ENCODE measurements around the gene C14orf119. TPM values are rescaled to one million over a fixed set of nuclear protein-coding genes. Genes with fewer than 3 reads are reported as not detected.

The C14orf119 gene
- total RNA-seq, 1 donor from 2014 or later = 41.0 TPM

DNA sequence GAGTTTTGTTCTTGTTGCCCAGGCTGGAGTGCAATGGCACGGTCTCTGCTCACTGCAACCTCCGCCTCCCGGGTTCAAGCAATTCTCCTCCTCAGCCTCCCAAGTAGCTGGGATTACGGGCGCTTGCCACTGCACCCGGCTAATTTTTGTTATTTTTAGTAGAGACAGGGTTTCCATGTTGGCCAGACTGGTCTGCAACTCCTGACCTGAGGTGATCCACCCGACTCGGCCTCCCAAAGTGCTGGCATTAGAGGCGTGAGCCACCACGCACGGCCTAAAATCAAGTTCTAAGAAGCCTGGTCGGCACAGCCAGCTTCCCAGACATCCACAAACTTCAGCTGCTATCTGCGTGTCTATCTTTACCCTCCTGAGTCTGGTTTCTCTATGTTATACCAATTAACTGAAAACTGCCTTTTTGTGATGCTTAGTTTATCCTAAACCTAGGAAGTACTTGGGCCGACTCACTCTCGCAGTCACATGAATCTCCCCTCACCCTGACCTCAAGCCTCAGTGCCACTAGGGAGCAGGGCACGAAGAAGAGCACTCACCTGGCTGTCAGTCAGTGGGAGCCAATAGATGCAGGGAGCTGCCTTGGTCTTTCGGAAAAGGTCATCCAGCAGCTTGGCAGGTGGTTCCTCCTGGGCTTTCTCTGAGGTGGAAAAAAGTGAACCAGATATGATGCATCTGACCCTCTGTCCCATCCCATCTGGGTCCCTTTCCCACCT is 34.6 kb upstream of the C14orf119 start:
- no peak for DNase-seq (ENCODE audit: extremely low read depth, low read depth, low spot score)

DNA sequence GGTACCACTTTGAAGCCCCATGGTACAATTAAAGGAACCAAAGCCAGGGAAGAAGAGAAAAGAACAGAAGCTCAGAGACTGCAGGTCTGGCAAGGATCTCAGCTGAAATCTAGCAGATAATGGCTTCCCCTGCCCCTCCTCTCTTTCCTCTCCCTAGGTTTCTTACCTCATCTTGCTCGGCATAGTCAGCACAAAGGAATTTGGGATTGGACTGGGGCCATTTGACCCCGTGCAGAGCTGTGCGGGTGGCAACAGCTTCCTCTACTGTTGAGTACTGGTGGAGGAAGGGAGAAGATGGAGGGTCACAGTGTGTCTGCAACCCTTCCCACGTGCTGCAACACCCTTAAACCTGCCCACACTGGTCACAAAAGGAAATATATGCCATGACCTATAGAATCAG is 33.3 kb upstream of the C14orf119 start:
- DNase-seq (ENCODE audit: extremely low read depth, low read depth, low spot score) = peak; percentile 87

DNA sequence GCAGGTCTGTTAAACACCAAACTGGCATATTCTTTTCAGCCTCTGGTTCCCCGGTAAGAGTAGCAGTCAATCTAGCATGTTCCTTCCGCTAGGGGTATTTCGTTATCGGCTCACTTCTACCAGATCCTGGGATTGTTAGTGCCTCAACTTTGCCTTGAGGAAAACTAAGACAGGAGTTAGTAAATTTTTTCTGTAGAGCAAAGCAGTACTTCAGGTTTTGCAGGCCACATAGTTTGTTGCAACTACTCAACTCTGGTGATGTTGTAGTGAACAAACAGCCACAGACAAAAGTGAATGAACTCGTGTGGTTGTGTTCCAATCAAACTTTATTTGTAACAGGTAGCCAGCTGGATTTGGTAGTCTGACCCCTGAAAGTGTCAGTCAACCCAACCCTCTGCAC is 31.7 kb upstream of the C14orf119 start:
- DNase-seq (ENCODE audit: extremely low read depth, low read depth, low spot score) = no peak

GRCh38 chr14:23066368-23066767 is 28.9 kb upstream of the C14orf119 start:
- DNase-seq (ENCODE audit: extremely low read depth, low read depth, low spot score) = no peak

DNA sequence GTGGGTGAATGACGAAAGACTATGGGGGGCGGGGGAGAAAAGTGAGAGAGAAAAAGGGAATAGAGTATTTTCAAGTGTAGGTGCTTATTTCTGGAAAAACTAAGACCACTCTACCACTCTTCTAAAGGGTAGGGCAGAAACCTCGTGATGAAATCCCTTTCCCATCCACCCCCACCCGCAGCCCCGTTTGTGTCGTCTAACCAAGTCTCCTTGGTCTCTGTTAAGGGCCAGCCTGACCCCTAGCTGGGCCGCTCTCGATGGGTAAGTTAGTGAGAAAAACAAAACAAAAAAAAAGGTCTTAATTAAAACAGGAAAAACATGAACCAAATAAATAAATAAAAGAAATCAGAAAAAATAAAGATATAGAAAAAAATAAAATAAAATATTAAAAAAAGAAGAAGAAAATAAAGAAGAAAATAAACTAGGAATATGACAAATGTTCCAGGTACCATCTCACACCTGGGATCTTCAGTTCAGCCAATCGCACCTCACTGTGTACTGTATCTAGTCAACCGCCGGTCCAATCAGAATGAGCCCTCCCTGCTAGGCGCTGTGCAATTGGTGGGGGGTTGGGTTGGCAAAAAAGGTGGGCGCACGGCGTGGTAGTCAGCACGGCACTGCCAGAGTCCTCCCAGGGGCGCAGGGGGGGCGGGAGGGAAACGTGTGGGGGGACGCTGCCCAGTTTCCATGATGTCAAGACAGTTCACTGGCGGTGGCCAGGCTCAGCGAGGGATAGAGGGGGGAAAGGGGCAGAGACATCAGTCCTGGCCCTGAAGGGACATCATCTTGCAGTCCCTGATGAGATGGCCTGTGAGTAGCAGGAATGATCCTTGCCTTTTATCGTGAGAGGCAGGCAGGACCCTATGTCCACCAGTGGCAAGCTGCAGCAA is 28.2 kb upstream of the C14orf119 start:
- DNase-seq (ENCODE audit: extremely low read depth, low read depth, low spot score) = no peak

DNA sequence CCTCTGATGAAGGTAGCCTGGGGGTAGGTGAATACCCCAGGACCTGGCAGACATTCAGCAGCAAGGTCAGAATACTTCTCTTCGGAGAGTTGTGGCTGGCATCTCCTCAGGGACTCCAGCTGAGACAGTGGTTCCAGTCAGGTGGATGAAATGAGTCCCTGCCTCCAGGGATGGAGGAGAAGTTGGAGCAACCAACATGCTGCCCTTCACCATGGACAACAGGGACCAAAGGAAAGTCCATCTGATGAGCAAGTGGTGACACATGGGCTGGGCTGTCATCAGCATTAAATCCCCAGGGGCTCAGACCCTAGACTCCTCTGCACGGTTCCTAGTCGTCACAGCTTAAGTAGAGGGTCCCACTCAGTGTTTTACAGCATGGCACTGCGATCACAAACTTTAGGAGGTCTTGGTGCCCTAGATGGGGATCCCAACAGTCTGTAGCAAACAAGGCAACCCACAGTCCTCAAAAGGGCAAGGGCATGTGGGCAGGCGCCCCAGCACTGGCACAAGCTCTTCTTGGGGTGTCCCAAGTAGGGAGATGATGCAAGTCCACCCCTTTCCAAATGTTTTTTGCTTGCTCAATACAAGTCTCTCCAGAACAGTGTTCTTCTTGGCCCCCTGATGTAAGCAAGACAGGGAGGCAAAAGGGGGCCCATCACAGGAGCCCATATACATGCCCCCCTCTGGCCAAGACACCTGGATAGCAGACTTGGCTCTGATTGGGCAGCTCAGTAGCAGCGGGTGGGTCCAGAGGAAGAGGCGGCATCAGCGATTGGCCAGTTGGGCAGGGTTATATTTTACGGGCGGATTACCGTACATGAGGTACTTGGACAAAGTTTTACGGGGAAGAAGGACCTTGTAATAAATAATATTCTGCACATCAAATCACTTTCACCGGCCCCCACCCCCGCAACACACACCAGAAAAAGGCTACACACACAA is 27.2 kb upstream of the C14orf119 start:
- DNase-seq (ENCODE audit: extremely low read depth, low read depth, low spot score) = no peak

DNA sequence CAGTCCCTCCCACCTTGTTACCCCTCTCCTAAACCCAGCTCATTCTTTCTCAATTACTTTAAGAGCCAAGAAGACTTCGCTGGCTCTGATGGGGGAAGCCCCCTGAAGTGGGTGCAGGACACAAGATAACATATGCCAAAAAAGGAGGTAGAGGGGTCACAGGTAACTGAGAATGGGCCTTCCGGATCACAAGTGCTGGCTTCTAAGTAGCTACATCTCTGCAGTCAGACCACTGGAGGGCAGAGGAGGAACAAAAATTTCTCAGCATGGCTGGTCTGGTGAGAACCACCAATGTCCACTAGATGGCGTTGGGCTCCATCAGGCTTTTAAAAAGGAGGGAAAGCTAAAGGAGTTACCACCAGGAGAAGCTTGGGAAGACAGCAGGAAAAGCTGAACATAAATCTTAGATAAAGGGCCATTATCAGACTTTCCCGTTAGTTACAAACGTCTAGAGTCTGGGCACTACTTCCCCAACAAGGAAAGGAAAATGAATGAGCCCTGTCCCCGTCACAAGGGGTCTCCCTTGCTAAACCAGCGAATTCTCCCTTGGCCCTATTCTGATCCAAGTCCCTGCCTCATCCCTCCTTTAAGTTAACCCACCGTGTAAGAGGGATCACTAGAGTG is 26.4 kb upstream of the C14orf119 start:
- DNase-seq (ENCODE audit: extremely low read depth, low read depth, low spot score) = peak; percentile 95

- no peak for DNase-seq (ENCODE audit: extremely low read depth, low read depth, low spot score)
Measured at GRCh38 chr14:23069413-23069806, 25.9 kb upstream of the C14orf119 start.

- DNase-seq (ENCODE audit: extremely low read depth, low read depth, low spot score) = no peak
Measured at GRCh38 chr14:23070262-23071129, 24.8 kb upstream of the C14orf119 start.

DNA sequence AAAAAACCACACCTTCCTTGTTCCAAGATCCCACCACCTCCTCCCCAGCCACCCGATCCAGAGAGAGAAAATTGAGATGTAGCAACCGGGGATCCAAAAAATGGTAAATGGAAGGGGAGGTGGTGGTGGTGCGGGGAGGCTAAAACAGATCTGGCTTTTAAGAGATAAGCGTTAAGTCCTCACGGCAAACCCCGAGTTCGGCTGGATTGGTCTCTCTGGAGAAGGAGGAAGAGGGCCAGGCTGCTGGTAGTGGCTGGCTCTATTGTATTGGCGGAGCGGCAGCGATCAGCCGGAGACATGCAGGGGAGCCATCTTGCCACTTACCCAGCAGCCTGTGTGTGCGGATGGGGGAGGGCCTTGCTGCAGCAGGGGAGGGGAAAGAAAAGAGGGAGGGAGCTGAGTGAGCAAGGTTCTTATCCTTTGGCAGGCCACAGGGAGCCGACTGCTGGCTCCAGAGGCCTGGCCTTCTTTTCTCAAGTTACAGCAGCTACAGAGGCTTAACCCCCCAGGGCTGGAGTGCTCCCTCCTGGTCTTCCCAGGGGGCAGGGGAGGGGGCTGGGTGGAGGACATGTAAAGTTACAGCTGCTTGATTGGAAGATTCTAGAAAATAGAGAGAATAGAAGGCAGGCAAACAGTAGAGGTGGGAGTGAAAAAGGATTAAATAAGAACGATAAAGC is 23.9 kb upstream of the C14orf119 start:
- no peak for DNase-seq (ENCODE audit: extremely low read depth, low read depth, low spot score)

- DNase-seq (ENCODE audit: extremely low read depth, low read depth, low spot score) = no peak
Measured at GRCh38 chr14:23071921-23072539, 23.3 kb upstream of the C14orf119 start.

DNA sequence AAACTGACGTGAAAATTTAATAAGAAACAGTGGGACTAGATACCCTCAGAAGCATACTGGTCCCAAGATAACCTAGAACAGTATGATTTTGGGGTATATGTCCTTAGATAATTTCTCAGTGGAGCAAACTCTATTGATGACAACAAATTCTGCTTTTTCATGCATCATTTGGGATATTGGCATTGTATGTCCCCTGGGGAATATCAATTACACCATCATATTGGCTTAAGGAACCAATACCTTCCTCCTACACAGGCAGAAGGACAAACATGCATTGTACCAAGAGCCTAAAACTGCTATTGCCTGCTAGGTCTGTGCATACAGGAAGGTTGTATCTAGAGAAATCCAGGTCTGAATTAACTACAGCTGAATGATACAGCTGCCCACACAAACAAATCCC is 20.4 kb upstream of the C14orf119 start:
- DNase-seq (ENCODE audit: extremely low read depth, low read depth, low spot score) = no peak

DNA sequence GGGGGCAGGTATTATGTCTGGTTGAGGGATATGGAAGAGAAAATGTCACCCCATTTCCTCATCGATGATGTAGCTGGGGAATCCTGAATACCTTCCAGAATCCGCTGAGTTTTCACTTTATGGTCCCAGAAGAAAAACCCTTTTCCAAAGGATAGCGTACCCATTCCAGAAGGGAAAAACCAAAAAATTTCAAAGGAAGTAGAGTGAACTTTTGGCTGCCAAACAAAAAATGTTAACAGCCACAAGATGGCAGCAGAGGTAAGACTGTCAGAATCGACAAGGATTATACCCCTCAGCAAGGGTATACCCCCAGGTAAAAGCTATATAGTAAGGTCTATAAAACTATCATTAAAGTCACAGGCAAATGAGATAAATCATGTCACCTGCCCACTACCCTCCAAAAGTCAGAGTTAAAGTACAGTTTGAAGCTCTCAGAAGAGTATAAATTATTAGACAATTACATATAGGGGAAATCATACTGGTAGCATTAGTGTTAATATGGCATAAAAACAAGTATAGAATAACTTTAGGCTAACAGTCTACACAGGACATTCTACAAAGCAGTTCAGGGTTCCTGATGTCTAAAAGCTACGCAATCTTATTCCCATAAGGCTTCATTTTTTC is 18.4 kb upstream of the C14orf119 start:
- no peak for DNase-seq (ENCODE audit: extremely low read depth, low read depth, low spot score)

DNA sequence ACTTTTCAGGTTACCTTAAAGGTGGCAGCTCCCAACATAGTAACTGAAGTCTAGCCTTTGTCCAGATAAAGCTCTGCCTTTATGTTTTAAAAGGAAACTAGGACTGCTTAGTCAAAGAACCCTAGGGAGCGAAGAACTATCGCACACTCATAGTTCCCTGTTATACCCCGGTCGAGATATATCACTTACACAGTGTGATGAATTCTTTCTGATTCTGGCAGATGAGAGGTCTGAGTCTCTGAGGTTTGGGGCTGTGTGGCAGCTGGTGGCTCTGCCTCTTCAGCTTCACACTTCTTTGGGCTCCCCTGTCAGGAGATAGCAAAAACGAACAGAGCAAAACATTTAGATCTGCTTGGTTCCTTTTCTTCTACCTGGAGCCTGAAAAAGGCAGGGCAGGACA is 17.3 kb upstream of the C14orf119 start:
- no peak for DNase-seq (ENCODE audit: extremely low read depth, low read depth, low spot score)

GRCh38 chr14:23078692-23079116 is 16.6 kb upstream of the C14orf119 start:
- DNase-seq (ENCODE audit: extremely low read depth, low read depth, low spot score) = no peak

DNA sequence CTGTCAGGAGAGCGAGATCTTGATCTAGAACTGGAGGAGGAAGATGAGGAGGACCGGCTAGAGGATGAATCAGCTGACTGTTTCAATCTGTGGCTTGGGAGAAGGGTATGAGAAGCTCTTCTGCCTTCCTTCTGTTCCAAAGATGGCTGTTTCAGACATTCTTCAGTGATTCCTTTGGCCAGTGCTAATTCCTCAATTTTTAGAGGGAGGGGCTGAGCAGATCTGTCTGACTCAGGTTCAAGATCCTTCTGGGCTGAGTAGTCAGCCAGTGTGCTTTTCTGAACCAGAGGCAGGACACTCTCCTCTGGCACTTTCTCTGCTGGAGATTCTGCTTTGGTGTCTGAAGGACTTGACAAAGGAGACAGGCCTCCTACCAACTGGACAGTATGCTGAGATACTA is 15.6 kb upstream of the C14orf119 start:
- no peak for DNase-seq (ENCODE audit: extremely low read depth, low read depth, low spot score)

- DNase-seq (ENCODE audit: extremely low read depth, low read depth, low spot score) = no peak
Measured at GRCh38 chr14:23080474-23080873, 14.8 kb upstream of the C14orf119 start.

DNA sequence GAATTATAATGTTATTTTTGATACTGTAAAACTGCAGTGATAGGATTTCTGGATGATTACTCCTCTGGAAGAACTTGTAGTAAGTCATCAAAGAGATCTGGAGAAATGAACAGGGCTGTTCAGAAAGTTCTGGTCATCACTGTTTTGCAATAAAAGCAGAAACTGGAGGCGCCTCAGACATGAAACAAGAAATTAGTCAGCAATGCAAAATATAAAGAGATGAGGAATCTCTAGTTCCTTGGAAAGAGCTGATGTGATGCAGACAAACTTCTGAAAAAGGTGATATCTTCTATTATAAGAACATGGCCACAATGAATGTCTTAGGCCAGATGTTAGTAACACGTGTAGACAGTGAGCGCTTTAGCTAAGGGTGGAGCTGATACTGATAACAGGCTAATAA is 9.8 kb upstream of the C14orf119 start:
- no peak for DNase-seq (ENCODE audit: extremely low read depth, low read depth, low spot score)
